A673 (cell line): ENCODE data around the gene DMD. TPM values are rescaled to one million over a fixed set of nuclear protein-coding genes. Genes with fewer than 3 reads are reported as not detected.

Source experiments
- BruUV-seq: library from RNA; stranded (reverse); fragments of 400-500 nt; replicated peaks from 2 replicates; lab custom pipeline; 2021; lab: Mats Ljungman, UMichigan
- CTCF ChIA-PET: fragments of 300-600 bp; sonication (Branson Sonifier 250); formaldehyde crosslinking; loops from one replicate; lab custom pipeline; 2022; ENCODE audit warnings: antibody characterized with exemption; lab: Charles Lee
- POLR2A ChIA-PET: fragments of 300-600 bp; sonication (Branson Sonifier 250); formaldehyde crosslinking; loops from one replicate; lab custom pipeline; 2022; ENCODE audit warnings: antibody characterized with exemption; ENCODE audit not compliant: low non-redundant PET; lab: Charles Lee
- DNase-seq: peaks from one replicate; pipeline ENCODE4 v3.0.0-alpha.2; 2015; ENCODE audit warnings: low spot score
- H3K27ac ChIP-seq: fragments of 200-600 bp; sonication (generic); 2 replicates; pipeline ENCODE4 v1.5.1; 2016; ENCODE audit warnings: mixed run types, low read depth, mild to moderate bottlenecking, mixed read lengths, antibody characterized with exemption, low read length; ENCODE audit not compliant: poor library complexity, severe bottlenecking
- H3K27me3 ChIP-seq: fragments of 200-600 bp; sonication (generic); replicated peaks from 2 replicates; pipeline ENCODE4 v1.6.1; 2017; ENCODE audit warnings: mixed run types, low read depth, mild to moderate bottlenecking, mixed read lengths, antibody characterized with exemption, low read length; ENCODE audit not compliant: insufficient read depth, poor library complexity
- H3K36me3 ChIP-seq: fragments of 200-600 bp; sonication (generic); 2 replicates; pipeline ENCODE4 v1.6.1; 2016; ENCODE audit warnings: mixed run types, mild to moderate bottlenecking, mixed read lengths, antibody characterized with exemption, low read length; ENCODE audit not compliant: insufficient read depth, poor library complexity, severe bottlenecking
- H3K4me1 ChIP-seq: fragments of 200-600 bp; sonication (generic); 2 replicates; pipeline ENCODE4 v1.6.1; 2017; ENCODE audit warnings: mixed run types, mild to moderate bottlenecking, mixed read lengths, antibody characterized with exemption, low read length; ENCODE audit not compliant: insufficient read depth, poor library complexity, severe bottlenecking
- H3K4me3 ChIP-seq: fragments of 200-600 bp; sonication (generic); 2 replicates; pipeline ENCODE4 v1.5.1; 2016; ENCODE audit warnings: low read depth, mixed run types, mild to moderate bottlenecking, mixed read lengths, low read length; ENCODE audit not compliant: poor library complexity, severe bottlenecking
- H3K9me3 ChIP-seq: fragments of 200-600 bp; sonication (generic); 2 replicates; pipeline ENCODE4 v1.6.1; 2016; ENCODE audit warnings: mixed run types, low read depth, mild to moderate bottlenecking, mixed read lengths, antibody characterized with exemption, low read length; ENCODE audit not compliant: poor library complexity, severe bottlenecking
- CTCF ChIP-seq: fragments of 300-800, 200-600 bp; sonication (generic); conservative IDR thresholded peaks from 2 replicates; pipeline ENCODE4 v1.5.1; 2017; ENCODE audit warnings: low read depth, mild to moderate bottlenecking, antibody characterized with exemption, low read length, moderate library complexity, mixed read lengths
- EZH2 ChIP-seq: fragments of 200-600 bp; sonication (generic); IDR thresholded peaks from 2 replicates; pipeline ENCODE4 v1.6.1; 2017; ENCODE audit warnings: borderline replicate concordance, low read depth, mild to moderate bottlenecking, mixed read lengths, antibody characterized with exemption, low read length; ENCODE audit not compliant: poor library complexity, severe bottlenecking
- intact Hi-C: fragments of 100-400 bp; cut with micrococcal nuclease; formaldehyde crosslinking; loops from one replicate; pipeline ENCODE4 v1.10.0; 2022; ENCODE audit not compliant: unreplicated experiment
- total RNA-seq: library from RNA; stranded (reverse); gene quantifications from 2 replicates; pipeline ENCODE4 v1.2.3, GENCODE V29; 2021

DMD gene
- total RNA-seq, 1 experiment from 2014 or later, result 5.4 TPM

- ChIA-PET POLR2A (no interaction called here), CTCF (no interaction called here)
- Histone ChIP-seq H3K27ac (no peak overlapping the region), H3K4me1 (no peaks in the 10 kb centered on the region), H3K9me3 (no peaks in the 10 kb centered on the region), H3K27me3 (no peaks in the 10 kb centered on the region), H3K36me3 (no peaks in the 10 kb centered on the region), H3K4me3 (no peak overlapping the region)
- DNase-seq, result no peak
- no TSS peak for BruUV-seq
- TF ChIP-seq EZH2 (no peak), CTCF (no peak)
- intact Hi-C loops, result no loop called here
Measured at GRCh38 chrX:31123335-31123734, 2088.0 kb downstream of the DMD start.

- DNase-seq, result no peak
- ChIA-PET CTCF (no interaction called here), POLR2A (no interaction called here)
- no peak for TF ChIP-seq EZH2
- no peak for TF ChIP-seq CTCF
- H3K36me3 ChIP-seq, result no peaks in the 10 kb centered on the region
- H3K4me1 ChIP-seq, result no peaks in the 10 kb centered on the region
- no peak overlapping the region for H3K27ac ChIP-seq
- no TSS peak for BruUV-seq
- no peak overlapping the region for H3K4me3 ChIP-seq
- H3K27me3 ChIP-seq, result peaks cover 4% of the 10 kb centered on the region
- no peaks in the 10 kb centered on the region for H3K9me3 ChIP-seq
- intact Hi-C loops, result no loop called here
Measured at GRCh38 chrX:31117266-31117665, 2094.1 kb downstream of the DMD start.

- CTCF ChIA-PET, result no interaction called here
- Histone ChIP-seq H3K27ac (no peak overlapping the region), H3K9me3 (no peaks in the 10 kb centered on the region), H3K27me3 (peaks cover 4% of the 10 kb centered on the region), H3K4me3 (no peak overlapping the region), H3K36me3 (no peaks in the 10 kb centered on the region), H3K4me1 (no peaks in the 10 kb centered on the region)
- BruUV-seq, result no TSS peak
- intact Hi-C loops, result no loop called here
- no peak for TF ChIP-seq EZH2
- no peak for TF ChIP-seq CTCF
- DNase-seq, result no peak
- POLR2A ChIA-PET, result no interaction called here
Measured at GRCh38 chrX:31115398-31115797, 2096.0 kb downstream of the DMD start.
